Activated CD4-positive, CD25-positive, alpha-beta regulatory T cell treated with anti-CD3 and anti-CD28 coated beads, Interleukin-2, amount 50 U/mL, for 24 hours (primary cell): ENCODE data around the gene CHMP3.
"Not testable (repeated sequence)": the region's sequence is repeated elsewhere in the genome, so short reads cannot be mapped to it uniquely, and the experiment has no call there.

Experiments used
- ATAC-seq, 2 donors: fragments of 150-1000 bp; cut with Tn5 transposase; one replicate each; pipeline ENCODE4 v1.10.0; 2021; ENCODE audit warnings: mild to moderate bottlenecking in 1 of 2, moderate library complexity in 1 of 2

The CHMP3 gene

GRCh38 chr2:86549440-86549839 is 13.8 kb downstream of the CHMP3 start:
- not testable (repeated sequence) for ATAC-seq

GRCh38 chr2:86548913-86549396 is 14.3 kb downstream of the CHMP3 start:
- not testable (repeated sequence) for ATAC-seq

- not testable (repeated sequence) for ATAC-seq
Measured at GRCh38 chr2:86548165-86548912, 14.9 kb downstream of the CHMP3 start.

GRCh38 chr2:86545296-86545924 is 17.8 kb downstream of the CHMP3 start:
- ATAC-seq: not testable (repeated sequence)

- ATAC-seq: not testable (repeated sequence)
Measured at GRCh38 chr2:86544278-86545099, 18.8 kb downstream of the CHMP3 start.

GRCh38 chr2:86543793-86544192 is 19.4 kb downstream of the CHMP3 start:
- ATAC-seq: no peak

- no peak for ATAC-seq
Measured at GRCh38 chr2:86543335-86543734, 19.9 kb downstream of the CHMP3 start.

GRCh38 chr2:86542814-86543213 is 20.4 kb downstream of the CHMP3 start:
- ATAC-seq: peak in 1 of 2 donors; percentile 10

- ATAC-seq: no peak
Measured at GRCh38 chr2:86541334-86541733, 21.9 kb downstream of the CHMP3 start.

GRCh38 chr2:86533589-86533988 is 29.7 kb downstream of the CHMP3 start:
- ATAC-seq: no peak

GRCh38 chr2:86525421-86526340 is 37.6 kb downstream of the CHMP3 start:
- no peak for ATAC-seq

- ATAC-seq: no peak
Measured at GRCh38 chr2:86523491-86523890, 39.8 kb downstream of the CHMP3 start.

- ATAC-seq: no peak
Measured at GRCh38 chr2:86522711-86523110, 40.5 kb downstream of the CHMP3 start.

- no peak for ATAC-seq
Measured at GRCh38 chr2:86521922-86522321, 41.3 kb downstream of the CHMP3 start.

GRCh38 chr2:86520153-86520552 is 43.1 kb downstream of the CHMP3 start:
- no peak for ATAC-seq

GRCh38 chr2:86519349-86519748 is 43.9 kb downstream of the CHMP3 start:
- ATAC-seq: no peak

GRCh38 chr2:86518481-86518880 is 44.8 kb downstream of the CHMP3 start:
- ATAC-seq: no peak

- ATAC-seq: no peak
Measured at GRCh38 chr2:86513948-86514660, 49.1 kb downstream of the CHMP3 start.

GRCh38 chr2:86512892-86513291 is 50.4 kb downstream of the CHMP3 start:
- no peak for ATAC-seq

- no peak for ATAC-seq
Measured at GRCh38 chr2:86512034-86512433, 51.2 kb downstream of the CHMP3 start.

- no peak for ATAC-seq
Measured at GRCh38 chr2:86510436-86510933, 52.8 kb downstream of the CHMP3 start.
